ENCODE results near the gene MVD.

GRCh38 chr16:88630941-88631340 lies 31.9 kb downstream of the MVD start:
- TF ChIP-seq CTCF (IDR thresholded peaks at IDR 0.05; ENCODE audit: insufficient read depth, low read length, poor library complexity, severe bottlenecking): no peak
- TF ChIP-seq EZH2phosphoT487 (conservative IDR thresholded peaks at IDR 0.05; ENCODE audit: low read length): no peak

Data from SU-DHL-6 (cell line).